GM12875 (cell line): ENCODE measurements around the gene AGTRAP.

Experiments used
- H3K4me3 ChIP-seq: one replicate; pipeline ENCODE4 v1.5.1; 2011; ENCODE audit warnings: low read depth, low read length, control low read depth
- CTCF ChIP-seq: IDR thresholded peaks from 2 replicates; pipeline ENCODE4 v1.5.1; 2011; ENCODE audit warnings: low read depth, mild to moderate bottlenecking, control low read depth, inconsistent platforms, low read length, moderate library complexity, borderline replicate concordance; ENCODE audit not compliant: insufficient read depth

The AGTRAP gene

GRCh38 chr1:11790101-11790879 lies 54.4 kb downstream of the AGTRAP start:
- no peak overlapping the region for H3K4me3 ChIP-seq
- no peak for TF ChIP-seq CTCF

- no peak overlapping the region for H3K4me3 ChIP-seq
- no peak for TF ChIP-seq CTCF
These were observed 55.2 kb downstream of the AGTRAP start for GRCh38 chr1:11790880-11791715.

- no peak overlapping the region for H3K4me3 ChIP-seq
- TF ChIP-seq CTCF: no peak
These were observed 56.2 kb downstream of the AGTRAP start for GRCh38 chr1:11792106-11792505.

GRCh38 chr1:11793819-11794218 lies 57.9 kb downstream of the AGTRAP start:
- no peak for TF ChIP-seq CTCF
- no peak overlapping the region for H3K4me3 ChIP-seq

GRCh38 chr1:11794446-11795237 lies 58.7 kb downstream of the AGTRAP start:
- no peak overlapping the region for H3K4me3 ChIP-seq
- TF ChIP-seq CTCF: no peak

GRCh38 chr1:11795238-11795890 lies 59.4 kb downstream of the AGTRAP start:
- TF ChIP-seq CTCF: no peak
- no peak overlapping the region for H3K4me3 ChIP-seq
